Lung (tissue), 12 donors: ENCODE data around the gene CDC42BPB. TPM values are rescaled to one million over a fixed set of nuclear protein-coding genes. Genes with fewer than 3 reads are reported as not detected.

ENCODE experiments used
- ATAC-seq: fragments of 200-7000 bp; cut with Tn5 transposase; one replicate; pipeline ENCODE4 v1.9.1; 2020; ENCODE audit warnings: moderate number of reproducible peaks; ENCODE audit not compliant: insufficient read depth, low FRiP score
- DNase-seq, 3 donors: peaks; one replicate each; pipeline ENCODE4 v3.0.0-alpha.2; 2013 to 2017
- H3K27ac ChIP-seq, 2 donors: one replicate each; pipeline ENCODE4 v1.5.1; 2013; ENCODE audit warnings: mild to moderate bottlenecking in 2 of 2, moderate library complexity in 2 of 2, control low read depth in 1 of 2, inconsistent platforms in 1 of 2, low read depth in 1 of 2, low read length in 1 of 2
- H3K27me3 ChIP-seq, 3 donors: one replicate each; pipeline ENCODE4 v1.5.1; 2013; ENCODE audit warnings: low read length in 2 of 3; ENCODE audit not compliant: control insufficient read depth in 3 of 3, insufficient read depth in 3 of 3
- H3K36me3 ChIP-seq, 4 donors: one replicate each; pipeline ENCODE4 v1.5.1; 2013; ENCODE audit warnings: low read length in 4 of 4, mild to moderate bottlenecking in 1 of 4, moderate library complexity in 1 of 4; ENCODE audit not compliant: control insufficient read depth in 4 of 4, insufficient read depth in 4 of 4
- H3K4me1 ChIP-seq, 5 donors: one replicate each; pipeline ENCODE4 v1.5.1; 2013; ENCODE audit warnings: low read length in 5 of 5, mild to moderate bottlenecking in 2 of 5, moderate library complexity in 1 of 5; ENCODE audit not compliant: control insufficient read depth in 5 of 5, insufficient read depth in 5 of 5
- H3K4me3 ChIP-seq: one replicate; pipeline ENCODE4 v1.5.1; 2013; ENCODE audit warnings: mild to moderate bottlenecking, control low read depth, moderate library complexity
- H3K9ac ChIP-seq, 2 donors: one replicate each; pipeline ENCODE4 v1.5.1; 2013; ENCODE audit warnings: low read length in 2 of 2, control low read depth in 1 of 2; ENCODE audit not compliant: insufficient read depth in 1 of 2
- H3K9me3 ChIP-seq, 4 donors: one replicate each; pipeline ENCODE4 v1.5.1; 2013; ENCODE audit warnings: low read length in 3 of 4, mild to moderate bottlenecking in 1 of 4, moderate library complexity in 1 of 4; ENCODE audit not compliant: control insufficient read depth in 4 of 4, insufficient read depth in 3 of 4
- CTCF ChIP-seq: IDR thresholded peaks from 2 replicates; pipeline ENCODE4 v1.5.1; 2012; ENCODE audit warnings: mild to moderate bottlenecking; ENCODE audit errors: control extremely low read depth, extremely low read depth
- WGBS, 2 donors: extraction: QIAGEN DNeasy Blood & Tissue Kit; methylation state at CpG; one replicate each; pipeline ENCODE4 v1.1.7; 2013; 5-methylcytosine and 5-hydroxymethylcytosine counted together
- polyA plus RNA-seq, 2 donors: library from polyadenylated mRNA; stranded (reverse); fragments of 200-250 nt; gene quantifications; one replicate each; pipeline ENCODE4 v1.2.1, GENCODE V29; 2013
- total RNA-seq, 2 donors: library from RNA; depleted of rRNA in 1 of 2; stranded (reverse); fragments of >200 nt in 1 of 2; gene quantifications; one replicate each; pipeline ENCODE4 v1.2.1, GENCODE V29; 2014 to 2021
- donor health status: control.
- donor health status: control.
- donor health status: Bipolar disorder and iron deficiency.
- donor health status: healthy.
- donor health status: DM: yes; HTN: yes; CAD: no.

CDC42BPB gene
- total and polyA plus RNA-seq, 4 donors: 39.3 to 97.9 (median 66.6) TPM

- no peak for DNase-seq
- Histone ChIP-seq H3K4me1 (peaks cover 0 to 8% (median 2%) of the 10 kb centered on the region in 5 donors), H3K9me3 (peaks cover 0 to 3% (median 0%) of the 10 kb centered on the region in 4 donors), H3K4me3 (no peak overlapping the region), H3K27me3 (peaks cover 0 to 14% (median 9%) of the 10 kb centered on the region in 3 donors), H3K27ac (no peak overlapping the region), H3K9ac (no peak overlapping the region), H3K36me3 (no peaks in the 10 kb centered on the region)
- no peak for ATAC-seq
- WGBS, 2 donors: 89 to 91% methylated on average over 6 of the region's 6 CpGs
- TF ChIP-seq CTCF: no peak
Measured at GRCh38 chr14:103088921-103089320, 31.6 kb upstream of the CDC42BPB start.

- 80 to 87% methylated on average over 10 to 13 of the region's 13 CpGs for WGBS, 2 donors
- Histone ChIP-seq H3K36me3 (no peaks in the 10 kb centered on the region), H3K27ac (no peak overlapping the region), H3K4me1 (peaks cover 0 to 9% (median 2%) of the 10 kb centered on the region in 5 donors), H3K9me3 (peaks cover 0 to 3% (median 0%) of the 10 kb centered on the region in 4 donors), H3K9ac (no peak overlapping the region), H3K4me3 (no peak overlapping the region), H3K27me3 (peaks cover 5 to 15% (median 14%) of the 10 kb centered on the region in 3 donors)
- ATAC-seq (no peak), DNase-seq (no peak)
- no peak for TF ChIP-seq CTCF
Measured at GRCh38 chr14:103087343-103087835, 30.0 kb upstream of the CDC42BPB start.

GRCh38 chr14:103086771-103087342 is 29.5 kb upstream of the CDC42BPB start:
- Histone ChIP-seq H3K27ac (no peak overlapping the region), H3K4me1 (peaks cover 0 to 8% (median 2%) of the 10 kb centered on the region in 5 donors), H3K4me3 (no peak overlapping the region), H3K27me3 (peaks cover 5 to 18% (median 14%) of the 10 kb centered on the region in 3 donors), H3K9ac (no peak overlapping the region), H3K9me3 (peaks cover 0 to 5% (median 0%) of the 10 kb centered on the region in 4 donors), H3K36me3 (no peaks in the 10 kb centered on the region)
- ATAC-seq (no peak), DNase-seq (no peak)
- no peak for TF ChIP-seq CTCF
- WGBS, 2 donors: 70 to 86% methylated on average over 8 of the region's 8 CpGs
